Activated B cell treated with CpG ODN at 0.5 μM for 24 hours (primary cell): ENCODE data around the gene WNT3A. TPM values are rescaled to one million over a fixed set of nuclear protein-coding genes. Genes with fewer than 3 reads are reported as not detected.

ENCODE experiments used
- ATAC-seq: fragments of 200-7000 bp; cut with Tn5 transposase; one replicate; pipeline ENCODE4 v1.10.0; 2021; ENCODE audit warnings: low read depth, mild to moderate bottlenecking, moderate library complexity
- CTCF ChIA-PET: fragments of 350-600 bp; sonication (Branson Sonifier 250); formaldehyde crosslinking; loops from one replicate; lab custom pipeline; 2021; ENCODE audit warnings: antibody characterized with exemption; lab: Charles Lee
- POLR2A ChIA-PET: fragments of 350-600 bp; sonication (Branson Sonifier 250); formaldehyde crosslinking; loops from one replicate; lab custom pipeline; 2021; ENCODE audit warnings: antibody characterized with exemption; lab: Charles Lee
- DNase-seq: peaks from one replicate; pipeline ENCODE4 v3.0.0; 2022
- H3K27ac Mint-ChIP-seq: one replicate; pipeline ENCODE4 v1.8.0; 2020; ENCODE audit warnings: mixed read lengths
- H3K27me3 Mint-ChIP-seq: one replicate; pipeline ENCODE4 v1.8.0; 2021; ENCODE audit warnings: mixed read lengths
- H3K36me3 Mint-ChIP-seq: one replicate; pipeline ENCODE4 v1.8.0; 2021; ENCODE audit warnings: low read depth, mixed read lengths
- H3K4me1 Mint-ChIP-seq: one replicate; pipeline ENCODE4 v1.8.0; 2021; ENCODE audit warnings: mixed read lengths
- H3K4me3 Mint-ChIP-seq: one replicate; pipeline ENCODE4 v1.8.0; 2020; ENCODE audit warnings: mild to moderate bottlenecking, mixed read lengths
- H3K9me3 Mint-ChIP-seq: one replicate; pipeline ENCODE4 v1.8.0; 2020; ENCODE audit warnings: mixed read lengths
- intact Hi-C: fragments of 100-400 bp; cut with micrococcal nuclease; formaldehyde crosslinking; loops from one replicate; pipeline ENCODE4 v1.15.1; 2024
- total RNA-seq: library from RNA; stranded (reverse); gene quantifications from 2 replicates; pipeline ENCODE4 v1.2.3, GENCODE V29; 2022
- TF ChIP-seq, protein P1 (sequence below): fragments of 200-600 bp; IDR thresholded peaks from one replicate; pipeline ENCODE4 v1.8.0; 2022; ENCODE audit warnings: antibody characterized with exemption, mild to moderate bottlenecking

Gene WNT3A
- total RNA-seq, 1 donor from 2014 or later, result not detected

- peaks cover 11% of the 10 kb centered on the region for H3K9me3 Mint-ChIP-seq
- ChIA-PET CTCF (no interaction called here), POLR2A (no interaction called here)
- no peaks in the 10 kb centered on the region for H3K27me3 Mint-ChIP-seq
- intact Hi-C loops, result no loop called here
- H3K4me1 Mint-ChIP-seq, result peaks cover 38% of the 10 kb centered on the region
- no peak for ATAC-seq
- DNase-seq, result peak; percentile 12
- H3K36me3 Mint-ChIP-seq, result peaks cover 78% of the 10 kb centered on the region
- H3K4me3 Mint-ChIP-seq, result no peak overlapping the region
- TF ChIP-seq, protein P1, sequence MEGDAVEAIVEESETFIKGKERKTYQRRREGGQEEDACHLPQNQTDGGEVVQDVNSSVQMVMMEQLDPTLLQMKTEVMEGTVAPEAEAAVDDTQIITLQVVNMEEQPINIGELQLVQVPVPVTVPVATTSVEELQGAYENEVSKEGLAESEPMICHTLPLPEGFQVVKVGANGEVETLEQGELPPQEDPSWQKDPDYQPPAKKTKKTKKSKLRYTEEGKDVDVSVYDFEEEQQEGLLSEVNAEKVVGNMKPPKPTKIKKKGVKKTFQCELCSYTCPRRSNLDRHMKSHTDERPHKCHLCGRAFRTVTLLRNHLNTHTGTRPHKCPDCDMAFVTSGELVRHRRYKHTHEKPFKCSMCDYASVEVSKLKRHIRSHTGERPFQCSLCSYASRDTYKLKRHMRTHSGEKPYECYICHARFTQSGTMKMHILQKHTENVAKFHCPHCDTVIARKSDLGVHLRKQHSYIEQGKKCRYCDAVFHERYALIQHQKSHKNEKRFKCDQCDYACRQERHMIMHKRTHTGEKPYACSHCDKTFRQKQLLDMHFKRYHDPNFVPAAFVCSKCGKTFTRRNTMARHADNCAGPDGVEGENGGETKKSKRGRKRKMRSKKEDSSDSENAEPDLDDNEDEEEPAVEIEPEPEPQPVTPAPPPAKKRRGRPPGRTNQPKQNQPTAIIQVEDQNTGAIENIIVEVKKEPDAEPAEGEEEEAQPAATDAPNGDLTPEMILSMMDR, result no peak
- no peak overlapping the region for H3K27ac Mint-ChIP-seq
Observed at GRCh38 chr1:228095938-228096337, 89.1 kb downstream of the WNT3A start.

DNA sequence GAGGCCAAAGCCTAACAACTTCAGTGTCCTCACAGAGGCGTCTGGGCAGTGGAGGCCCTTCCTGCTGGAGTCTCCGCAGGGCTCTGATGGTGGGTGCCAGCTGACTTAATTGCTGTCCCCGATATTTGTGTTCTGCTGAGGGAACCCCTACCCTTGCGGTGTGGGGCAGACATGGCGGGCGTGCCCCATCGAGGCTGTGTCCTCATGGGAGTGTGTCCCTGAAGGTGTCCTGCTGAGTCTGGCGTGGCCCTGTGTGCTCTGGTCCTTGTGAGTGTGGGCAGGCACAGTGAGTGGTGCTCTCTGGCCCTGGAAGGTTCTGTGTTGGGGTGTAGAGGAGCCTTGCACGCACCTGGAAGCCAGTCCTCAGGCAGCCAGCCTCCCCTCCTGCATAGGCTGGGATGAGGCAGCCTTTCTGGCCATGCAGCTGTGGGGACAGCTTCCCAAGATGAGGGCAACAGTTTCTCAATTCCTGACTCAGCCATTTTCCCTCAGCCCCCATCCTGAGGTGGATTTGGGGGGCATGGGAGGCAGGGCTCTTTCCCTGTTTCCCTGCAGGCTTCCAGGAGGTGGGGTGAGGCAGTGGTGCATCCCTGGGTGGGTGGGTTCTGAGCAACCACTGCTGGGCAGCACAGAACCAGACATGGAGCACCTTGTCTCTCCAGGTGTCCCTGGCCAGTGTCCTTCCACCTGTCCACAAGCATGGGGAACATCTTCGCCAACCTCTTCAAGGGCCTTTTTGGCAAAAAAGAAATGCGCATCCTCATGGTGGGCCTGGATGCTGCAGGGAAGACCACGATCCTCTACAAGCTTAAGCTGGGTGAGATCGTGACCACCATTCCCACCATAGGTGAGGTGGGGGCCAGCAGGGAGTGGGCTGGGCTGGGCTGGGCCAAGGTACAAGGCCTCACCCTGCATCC, 89.9 kb downstream of the WNT3A start:
- peaks cover 38% of the 10 kb centered on the region for H3K4me1 Mint-ChIP-seq
- ChIA-PET CTCF (no interaction called here), POLR2A (no interaction called here)
- H3K27ac Mint-ChIP-seq, result no peak overlapping the region
- TF ChIP-seq, protein P1, result no peak
- intact Hi-C loops, result no loop called here
- DNase-seq (no peak), ATAC-seq (no peak)
- peaks cover 11% of the 10 kb centered on the region for H3K9me3 Mint-ChIP-seq
- no peak overlapping the region for H3K4me3 Mint-ChIP-seq
- H3K27me3 Mint-ChIP-seq, result no peaks in the 10 kb centered on the region
- peaks cover 77% of the 10 kb centered on the region for H3K36me3 Mint-ChIP-seq

GRCh38 chr1:228097333-228098081, 90.7 kb downstream of the WNT3A start:
- intact Hi-C loops, result no loop called here
- ATAC-seq (no peak), DNase-seq (peak; percentile 14)
- CTCF ChIA-PET, result no interaction called here
- no peak overlapping the region for H3K4me3 Mint-ChIP-seq
- peaks cover 30% of the 10 kb centered on the region for H3K4me1 Mint-ChIP-seq
- H3K9me3 Mint-ChIP-seq, result peaks cover 11% of the 10 kb centered on the region
- no peaks in the 10 kb centered on the region for H3K27me3 Mint-ChIP-seq
- TF ChIP-seq, protein P1, result no peak
- POLR2A ChIA-PET, result interaction anchor here (1.0 kb wide), 1 partner anchor 15 kb away, joined by 3 read pairs; the partner anchor contains the start of gene ARF1
- H3K27ac Mint-ChIP-seq, result no peak overlapping the region
- H3K36me3 Mint-ChIP-seq, result peaks cover 70% of the 10 kb centered on the region

DNA sequence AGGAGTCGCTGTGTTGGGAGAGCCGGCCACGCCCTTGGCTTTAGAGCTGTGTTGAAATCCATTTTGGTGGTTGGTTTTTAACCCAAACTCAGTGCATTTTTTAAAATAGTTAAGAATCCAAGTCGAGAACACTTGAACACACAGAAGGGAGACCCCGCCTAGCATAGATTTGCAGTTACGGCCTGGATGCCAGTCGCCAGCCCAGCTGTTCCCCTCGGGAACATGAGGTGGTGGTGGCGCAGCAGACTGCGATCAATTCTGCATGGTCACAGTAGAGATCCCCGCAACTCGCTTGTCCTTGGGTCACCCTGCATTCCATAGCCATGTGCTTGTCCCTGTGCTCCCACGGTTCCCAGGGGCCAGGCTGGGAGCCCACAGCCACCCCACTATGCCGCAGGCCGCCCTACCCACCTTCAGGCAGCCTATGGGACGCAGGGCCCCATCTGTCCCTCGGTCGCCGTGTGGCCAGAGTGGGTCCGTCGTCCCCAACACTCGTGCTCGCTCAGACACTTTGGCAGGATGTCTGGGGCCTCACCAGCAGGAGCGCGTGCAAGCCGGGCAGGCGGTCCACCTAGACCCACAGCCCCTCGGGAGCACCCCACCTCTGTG, 91.6 kb downstream of the WNT3A start:
- Mint-ChIP-seq H3K9me3 (peaks cover 11% of the 10 kb centered on the region), H3K4me1 (peaks cover 33% of the 10 kb centered on the region), H3K27ac (no peak overlapping the region), H3K27me3 (no peaks in the 10 kb centered on the region), H3K4me3 (no peak overlapping the region), H3K36me3 (peaks cover 72% of the 10 kb centered on the region)
- DNase-seq (peak; percentile 12), ATAC-seq (no peak)
- ChIA-PET POLR2A (interaction anchor here (1.0 kb wide), 1 partner anchor 16 kb away, joined by 3 read pairs; the partner anchor contains the start of gene ARF1), CTCF (no interaction called here)
- intact Hi-C loops, result no loop called here
- TF ChIP-seq, protein P1, result no peak
